Panc1 (cell line): ENCODE results near the gene KCNQ1.

ENCODE experiments used
- CTCF ChIP-seq: fragments of 450-650 bp; IDR thresholded peaks from 2 replicates; pipeline ENCODE4 v1.5.1; 2017; ENCODE audit warnings: mild to moderate bottlenecking
- REST ChIP-seq, 2 experiments: IDR thresholded peaks; 2 replicates each; pipeline ENCODE4 v1.6.1; 2011 to 2012; ENCODE audit warnings: low read depth in 2 of 2, control low read depth in 1 of 2, low read length in 1 of 2, mild to moderate bottlenecking in 1 of 2, moderate library complexity in 1 of 2; ENCODE audit not compliant: insufficient read depth in 1 of 2
- SIN3A ChIP-seq: IDR thresholded peaks from 2 replicates; pipeline ENCODE4 v1.6.1; 2012; ENCODE audit warnings: low read depth, mild to moderate bottlenecking, low read length, moderate library complexity, borderline replicate concordance; ENCODE audit not compliant: insufficient read depth

GRCh38 chr11:2704356-2704755 is 259.5 kb downstream of the KCNQ1 start:
- TF ChIP-seq CTCF (no peak), SIN3A (no peak), REST (IDR thresholded peaks at IDR 0.05; ENCODE audit: insufficient read depth in 1 of 2, low read depth in 2 of 2, low read length in 1 of 2) (no peak)
